PC-3 (cell line): ENCODE measurements around the gene PREP. TPM values are rescaled to one million over a fixed set of nuclear protein-coding genes. Genes with fewer than 3 reads are reported as not detected.

ENCODE experiments used
- ATAC-seq: fragments of 200-7000 bp; cut with Tn5 transposase; 2 replicates; pipeline ENCODE4 v1.9.1; 2020; ENCODE audit warnings: mild to moderate bottlenecking, moderate library complexity
- BruUV-seq: library from RNA; stranded (reverse); fragments of 400-500 nt; replicated peaks from 2 replicates; lab custom pipeline; 2021; lab: Mats Ljungman, UMichigan
- CTCF ChIA-PET: fragments of 300-600 bp; sonication (Branson Sonifier 250); formaldehyde crosslinking; loops from one replicate; lab custom pipeline; 2022; ENCODE audit warnings: antibody characterized with exemption; lab: Charles Lee
- POLR2A ChIA-PET: fragments of 300-600 bp; sonication (Branson Sonifier 250); formaldehyde crosslinking; loops from one replicate; lab custom pipeline; 2022; ENCODE audit warnings: antibody characterized with exemption; ENCODE audit not compliant: unreplicated experiment; lab: Charles Lee
- DNase-seq: peaks from one replicate; pipeline ENCODE4 v3.0.0-alpha.2; 2015
- H2AFZ ChIP-seq: fragments of 300-600 bp; sonication (generic); 2 replicates; pipeline ENCODE4 v1.6.0; 2016; ENCODE audit warnings: antibody characterized with exemption, low read length
- H3F3A ChIP-seq: fragments of 300-600 bp; sonication (generic); one replicate; pipeline ENCODE4 v1.6.0; 2017; ENCODE audit warnings: antibody characterized with exemption, low read length, control low read depth, mild to moderate bottlenecking; ENCODE audit not compliant: unreplicated experiment
- H3K27ac ChIP-seq: fragments of 300-600 bp; sonication (generic); 2 replicates; pipeline ENCODE4 v1.5.1; 2016; ENCODE audit warnings: mild to moderate bottlenecking, low read length
- H3K27me3 ChIP-seq: fragments of 300-600 bp; sonication (generic); 2 replicates; pipeline ENCODE4 v1.6.1; 2016; ENCODE audit warnings: low read length, mixed read lengths
- H3K36me3 ChIP-seq: fragments of 300-600 bp; sonication (generic); 2 replicates; pipeline ENCODE4 v1.6.1; 2016; ENCODE audit warnings: low read depth, mixed run types, low read length, mixed read lengths
- H3K4me1 ChIP-seq: fragments of 300-600 bp; sonication (generic); 2 replicates; pipeline ENCODE4 v1.5.1; 2016; ENCODE audit warnings: low read length; ENCODE audit not compliant: insufficient read depth
- H3K4me2 ChIP-seq: fragments of 300-600 bp; sonication (generic); 2 replicates; pipeline ENCODE4 v1.6.0; 2016; ENCODE audit warnings: low read length
- H3K4me3 ChIP-seq: fragments of 300-600 bp; sonication (generic); 2 replicates; pipeline ENCODE4 v1.5.1; 2016; ENCODE audit warnings: mild to moderate bottlenecking, low read length, mixed read lengths
- H3K79me2 ChIP-seq: fragments of 300-600 bp; sonication (generic); 2 replicates; pipeline ENCODE4 v1.6.1; 2017; ENCODE audit warnings: low read length, mixed read lengths
- H3K9ac ChIP-seq: fragments of 300-600 bp; sonication (generic); 2 replicates; pipeline ENCODE4 v1.6.0; 2016; ENCODE audit warnings: mild to moderate bottlenecking, low read length
- H3K9me2 ChIP-seq: fragments of 300-600 bp; sonication (generic); replicated peaks from 2 replicates; pipeline ENCODE4 v1.6.1; 2016; ENCODE audit warnings: mixed run types, low read length, mixed read lengths
- H3K9me3 ChIP-seq: fragments of 300-600 bp; sonication (generic); 2 replicates; pipeline ENCODE4 v1.6.1; 2016; ENCODE audit warnings: low read length, mixed read lengths
- H4K20me1 ChIP-seq: fragments of 300-600 bp; sonication (generic); 2 replicates; pipeline ENCODE4 v1.6.1; 2016; ENCODE audit warnings: low read length, mixed read lengths
- CTCF ChIP-seq: fragments of 300-600 bp; sonication (generic); conservative IDR thresholded peaks from 2 replicates; pipeline ENCODE4 v1.5.1; 2017; ENCODE audit warnings: antibody characterized with exemption, low read depth, mild to moderate bottlenecking, low read length
- EZH2 ChIP-seq: fragments of 300-600 bp; sonication (generic); IDR thresholded peaks from one replicate; pipeline ENCODE4 v1.6.1; 2017; ENCODE audit warnings: antibody characterized with exemption, mild to moderate bottlenecking, low read length; ENCODE audit not compliant: unreplicated experiment
- EZH2phosphoT487 ChIP-seq: fragments of 300-600 bp; sonication (generic); IDR thresholded peaks from 2 replicates; pipeline ENCODE4 v1.6.1; 2018; ENCODE audit warnings: mild to moderate bottlenecking, antibody characterized with exemption, low read length, borderline replicate concordance
- intact Hi-C: fragments of 100-400 bp; cut with micrococcal nuclease; formaldehyde crosslinking; loops from 2 replicates; pipeline ENCODE4 v1.9.0; 2023
- total RNA-seq: library from RNA; depleted of rRNA; stranded (reverse); fragments of >200 nt; gene quantifications from 2 replicates; pipeline ENCODE4 v1.2.3, GENCODE V29; 2014

The PREP gene
- total RNA-seq, 1 experiment from 2014 or later, result 16.9 TPM

GRCh38 chr6:105322499-105323225 lies 80.2 kb downstream of the PREP start:
- Histone ChIP-seq H3K9me3 (no peaks in the 10 kb centered on the region), H3F3A (peaks cover 12% of the 10 kb centered on the region), H3K27me3 (no peaks in the 10 kb centered on the region), H3K4me3 (no peak overlapping the region), H3K79me2 (peaks cover 8% of the 10 kb centered on the region; the same call in 1 of the 2 replicates), H3K36me3 (peaks cover 32% of the 10 kb centered on the region), H2AFZ (no peak overlapping the region), H3K4me1 (peaks cover 67% of the 10 kb centered on the region), H4K20me1 (no peaks in the 10 kb centered on the region), H3K4me2 (no peak overlapping the region), H3K27ac (no peak overlapping the region), H3K9me2 (no peaks in the 10 kb centered on the region), H3K9ac (no peak overlapping the region)
- TF ChIP-seq EZH2phosphoT487 (no peak), EZH2 (no peak), CTCF (no peak)
- POLR2A ChIA-PET, result no interaction called here
- no TSS peak for BruUV-seq
- intact Hi-C loops, result no loop called here
- ATAC-seq (no peak), DNase-seq (no peak)
- CTCF ChIA-PET, result no interaction called here

- Histone ChIP-seq H3K27me3 (no peaks in the 10 kb centered on the region), H4K20me1 (no peaks in the 10 kb centered on the region), H3K79me2 (peaks cover 8% of the 10 kb centered on the region; the same call in 1 of the 2 replicates), H3K4me1 (peaks cover 62% of the 10 kb centered on the region), H3K36me3 (peaks cover 32% of the 10 kb centered on the region), H3K4me3 (no peak overlapping the region), H2AFZ (no peak overlapping the region), H3F3A (peaks cover 8% of the 10 kb centered on the region), H3K9me2 (no peaks in the 10 kb centered on the region), H3K4me2 (no peak overlapping the region), H3K27ac (no peak overlapping the region), H3K9me3 (no peaks in the 10 kb centered on the region), H3K9ac (no peak overlapping the region)
- no TSS peak for BruUV-seq
- CTCF ChIA-PET, result no interaction called here
- POLR2A ChIA-PET, result no interaction called here
- no peak for TF ChIP-seq EZH2
- TF ChIP-seq EZH2phosphoT487, result no peak
- no peak for TF ChIP-seq CTCF
- ATAC-seq, result no peak
- intact Hi-C loops, result no loop called here
- no peak for DNase-seq
Observed at GRCh38 chr6:105321728-105322127, 81.2 kb downstream of the PREP start.

DNA sequence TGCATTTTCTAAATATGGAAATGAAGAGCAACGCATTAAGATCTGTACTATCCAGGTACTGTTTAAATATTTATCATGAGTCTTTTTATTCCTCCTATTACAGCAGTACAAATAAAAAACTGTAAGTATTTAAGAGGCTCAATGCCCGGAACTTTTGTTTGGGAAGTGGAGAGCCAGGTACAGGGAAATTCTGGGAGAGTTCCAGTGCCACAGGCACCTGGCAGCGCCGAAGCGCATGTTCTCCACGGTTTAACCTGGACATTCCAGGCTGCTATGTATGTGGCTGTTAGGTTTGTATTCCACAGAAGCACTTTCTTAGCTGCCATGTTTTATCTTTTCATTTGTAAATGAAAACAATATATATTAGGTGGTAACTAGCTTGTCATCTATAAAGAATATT lies 81.7 kb downstream of the PREP start:
- peaks cover 4% of the 10 kb centered on the region for H3F3A ChIP-seq
- H3K79me2 ChIP-seq, result peaks cover 8% of the 10 kb centered on the region; the same call in 1 of the 2 replicates
- no peak for TF ChIP-seq EZH2phosphoT487
- no peak for TF ChIP-seq EZH2
- no peak for TF ChIP-seq CTCF
- H4K20me1 ChIP-seq, result no peaks in the 10 kb centered on the region
- H3K4me3 ChIP-seq, result no peak overlapping the region
- ChIA-PET POLR2A (no interaction called here), CTCF (no interaction called here)
- no TSS peak for BruUV-seq
- intact Hi-C loops, result no loop called here
- DNase-seq (no peak), ATAC-seq (no peak)
- H3K4me1 ChIP-seq, result peaks cover 57% of the 10 kb centered on the region
- no peak overlapping the region for H2AFZ ChIP-seq
- no peaks in the 10 kb centered on the region for H3K9me3 ChIP-seq
- H3K27ac ChIP-seq, result no peak overlapping the region
- H3K4me2 ChIP-seq, result no peak overlapping the region
- no peaks in the 10 kb centered on the region for H3K27me3 ChIP-seq
- H3K9ac ChIP-seq, result no peak overlapping the region
- no peaks in the 10 kb centered on the region for H3K9me2 ChIP-seq
- peaks cover 32% of the 10 kb centered on the region for H3K36me3 ChIP-seq
